ENCODE measurements around the gene CDIP1. TPM values are rescaled to one million over a fixed set of nuclear protein-coding genes. Genes with fewer than 3 reads are reported as not detected.

CDIP1 gene
- total RNA-seq, 3 donors from 2014 or later (not counting 1 experiment from before 2014, with no cell fraction given): 35.2 to 49.2 (median 37.9) TPM

GRCh38 chr16:4486126-4486893, 52.3 kb downstream of the CDIP1 start:
- 82% methylated on average over 3 of the region's 3 CpGs for WGBS (ENCODE audit: insufficient coverage)
- Histone ChIP-seq H3K27me3 (ENCODE audit: control insufficient read depth, insufficient read depth, low read length) (no peaks in the 10 kb centered on the region), H3K27ac (ENCODE audit: low read length) (peak overlapping the region; percentile 31), H3K9me3 (ENCODE audit: control insufficient read depth, insufficient read depth, low read length) (no peaks in the 10 kb centered on the region), H3K4me3 (ENCODE audit: low read length) (no peak overlapping the region), H3K4me1 (ENCODE audit: control insufficient read depth, insufficient read depth, low read length) (peaks cover 33% of the 10 kb centered on the region), H3K36me3 (ENCODE audit: control insufficient read depth, insufficient read depth, low read length) (peaks cover 34% of the 10 kb centered on the region)
- TF ChIP-seq, protein P1, sequence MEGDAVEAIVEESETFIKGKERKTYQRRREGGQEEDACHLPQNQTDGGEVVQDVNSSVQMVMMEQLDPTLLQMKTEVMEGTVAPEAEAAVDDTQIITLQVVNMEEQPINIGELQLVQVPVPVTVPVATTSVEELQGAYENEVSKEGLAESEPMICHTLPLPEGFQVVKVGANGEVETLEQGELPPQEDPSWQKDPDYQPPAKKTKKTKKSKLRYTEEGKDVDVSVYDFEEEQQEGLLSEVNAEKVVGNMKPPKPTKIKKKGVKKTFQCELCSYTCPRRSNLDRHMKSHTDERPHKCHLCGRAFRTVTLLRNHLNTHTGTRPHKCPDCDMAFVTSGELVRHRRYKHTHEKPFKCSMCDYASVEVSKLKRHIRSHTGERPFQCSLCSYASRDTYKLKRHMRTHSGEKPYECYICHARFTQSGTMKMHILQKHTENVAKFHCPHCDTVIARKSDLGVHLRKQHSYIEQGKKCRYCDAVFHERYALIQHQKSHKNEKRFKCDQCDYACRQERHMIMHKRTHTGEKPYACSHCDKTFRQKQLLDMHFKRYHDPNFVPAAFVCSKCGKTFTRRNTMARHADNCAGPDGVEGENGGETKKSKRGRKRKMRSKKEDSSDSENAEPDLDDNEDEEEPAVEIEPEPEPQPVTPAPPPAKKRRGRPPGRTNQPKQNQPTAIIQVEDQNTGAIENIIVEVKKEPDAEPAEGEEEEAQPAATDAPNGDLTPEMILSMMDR (IDR thresholded peaks at IDR 0.05): no peak
- no peaks in the 10 kb centered on the region for H3K9me3 Mint-ChIP-seq
- H3K27me3 Mint-ChIP-seq (ENCODE audit: low read depth in 2 of 2): no peaks in the 10 kb centered on the region
- H3K4me1 Mint-ChIP-seq: peaks cover 61% of the 10 kb centered on the region in 2 donors
- H3K27ac Mint-ChIP-seq: peak overlapping the region; percentile 92 to 94
- peaks cover 7% of the 10 kb centered on the region for H3K36me3 Mint-ChIP-seq
- DNase-seq: no peak
- intact Hi-C loops (cut with micrococcal nuclease): no loop called here
- H3K4me3 Mint-ChIP-seq: peak overlapping the region; percentile 10
- no peak for ATAC-seq

GRCh38 chr16:4481963-4482362, 56.6 kb downstream of the CDIP1 start:
- DNase-seq (no peak), ATAC-seq (no peak)
- peaks cover 16% of the 10 kb centered on the region for H3K36me3 ChIP-seq (ENCODE audit: control insufficient read depth, insufficient read depth, low read length)
- H3K9me3 Mint-ChIP-seq: no peaks in the 10 kb centered on the region
- peaks cover 23% of the 10 kb centered on the region for H3K4me1 ChIP-seq (ENCODE audit: control insufficient read depth, insufficient read depth, low read length)
- intact Hi-C loops (cut with micrococcal nuclease): no loop called here
- peak overlapping the region; percentile 1 for H3K4me3 Mint-ChIP-seq
- no CpG with 5 or more reads among the region's 1 CpG for WGBS (ENCODE audit: insufficient coverage)
- no peaks in the 10 kb centered on the region for H3K9me3 ChIP-seq (ENCODE audit: control insufficient read depth, insufficient read depth, low read length)
- no peaks in the 10 kb centered on the region for H3K27me3 Mint-ChIP-seq (ENCODE audit: low read depth in 2 of 2)
- TF ChIP-seq, protein P1 (IDR thresholded peaks at IDR 0.05): no peak
- peaks cover 47 to 48% of the 10 kb centered on the region in 2 donors for H3K4me1 Mint-ChIP-seq
- peak overlapping the region; percentile 51 to 87 for H3K27ac Mint-ChIP-seq
- peaks cover 7% of the 10 kb centered on the region for H3K36me3 Mint-ChIP-seq
- H3K27ac ChIP-seq (ENCODE audit: low read length): no peak overlapping the region
- no peaks in the 10 kb centered on the region for H3K27me3 ChIP-seq (ENCODE audit: control insufficient read depth, insufficient read depth, low read length)
- H3K4me3 ChIP-seq (ENCODE audit: low read length): no peak overlapping the region

DNA sequence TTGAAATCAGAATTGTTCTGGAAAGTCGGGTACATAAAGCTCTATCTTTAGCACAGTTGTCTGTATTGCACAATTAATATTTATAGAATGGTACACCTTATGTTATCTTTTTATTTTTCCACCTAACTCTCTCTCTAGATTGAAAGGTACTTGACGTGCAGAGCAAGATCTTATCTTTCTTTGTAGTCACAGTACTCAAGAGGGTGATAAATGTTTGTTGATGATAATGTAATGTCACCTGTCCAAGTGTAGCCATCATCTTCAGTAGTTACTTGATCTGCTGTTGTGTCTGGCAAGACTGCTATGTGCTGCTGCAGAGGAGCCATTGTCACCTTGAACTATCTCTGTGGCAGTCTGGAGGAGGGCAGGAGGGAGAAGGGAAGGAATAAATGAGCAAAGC, 57.0 kb downstream of the CDIP1 start:
- Mint-ChIP-seq H3K9me3 (no peaks in the 10 kb centered on the region), H3K36me3 (peaks cover 7% of the 10 kb centered on the region), H3K4me1 (peaks cover 47% of the 10 kb centered on the region in 2 donors), H3K4me3 (peak overlapping the region; percentile 1), H3K27me3 (ENCODE audit: low read depth in 2 of 2) (no peaks in the 10 kb centered on the region), H3K27ac (peak overlapping the region; percentile 51 to 87)
- no peaks in the 10 kb centered on the region for H3K9me3 ChIP-seq (ENCODE audit: control insufficient read depth, insufficient read depth, low read length)
- no peak overlapping the region for H3K4me3 ChIP-seq (ENCODE audit: low read length)
- peaks cover 21% of the 10 kb centered on the region for H3K4me1 ChIP-seq (ENCODE audit: control insufficient read depth, insufficient read depth, low read length)
- no CpG with 5 or more reads among the region's 2 CpGs for WGBS (ENCODE audit: insufficient coverage)
- no peak overlapping the region for H3K27ac ChIP-seq (ENCODE audit: low read length)
- no peaks in the 10 kb centered on the region for H3K27me3 ChIP-seq (ENCODE audit: control insufficient read depth, insufficient read depth, low read length)
- intact Hi-C loops (cut with micrococcal nuclease): no loop called here
- peaks cover 14% of the 10 kb centered on the region for H3K36me3 ChIP-seq (ENCODE audit: control insufficient read depth, insufficient read depth, low read length)
- DNase-seq (peak in 1 of 2 donors; percentile 35), ATAC-seq (no peak)
- TF ChIP-seq, protein P1 (IDR thresholded peaks at IDR 0.05): no peak
